ENCODE data around the gene FBXO31.
"Not testable (repeated sequence)": the region's sequence is repeated elsewhere in the genome, so short reads cannot be mapped to it uniquely, and the experiment has no call there.

Gene FBXO31

DNA sequence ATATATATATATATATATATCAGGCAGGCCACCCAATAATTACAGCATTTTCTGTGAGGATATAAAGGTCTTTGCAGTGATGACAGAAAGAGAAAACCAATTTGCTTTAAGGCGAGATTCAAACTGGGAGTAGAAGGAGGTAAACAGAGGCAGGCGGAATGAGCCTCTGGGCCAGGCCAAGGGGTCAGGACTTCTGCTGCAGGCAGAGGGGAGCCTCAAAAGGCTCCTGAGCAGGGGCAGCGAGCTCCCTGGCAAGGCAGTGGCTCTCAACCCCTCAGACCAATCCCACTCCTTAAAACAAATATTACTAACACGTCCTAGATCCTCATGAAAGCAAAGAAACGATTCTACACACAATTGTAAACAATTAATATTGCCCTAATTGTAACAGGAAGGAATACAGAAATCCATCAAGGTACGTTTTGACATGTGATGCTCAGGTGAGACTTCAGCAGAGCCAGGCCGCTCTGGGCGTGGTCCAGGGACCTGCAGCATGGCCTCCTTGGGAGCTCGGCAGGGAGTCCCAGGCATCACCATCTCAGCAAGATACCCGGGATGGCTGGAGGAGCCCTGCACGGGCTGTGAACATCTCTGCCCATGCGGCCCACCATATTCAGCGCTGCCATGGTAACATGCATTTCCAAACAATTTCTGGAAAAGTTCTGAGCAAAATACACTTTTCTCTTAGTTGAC is 18.4 kb downstream of the FBXO31 start:
- no peak for DNase-seq (ENCODE audit: low read depth in 2 of 2)

DNA sequence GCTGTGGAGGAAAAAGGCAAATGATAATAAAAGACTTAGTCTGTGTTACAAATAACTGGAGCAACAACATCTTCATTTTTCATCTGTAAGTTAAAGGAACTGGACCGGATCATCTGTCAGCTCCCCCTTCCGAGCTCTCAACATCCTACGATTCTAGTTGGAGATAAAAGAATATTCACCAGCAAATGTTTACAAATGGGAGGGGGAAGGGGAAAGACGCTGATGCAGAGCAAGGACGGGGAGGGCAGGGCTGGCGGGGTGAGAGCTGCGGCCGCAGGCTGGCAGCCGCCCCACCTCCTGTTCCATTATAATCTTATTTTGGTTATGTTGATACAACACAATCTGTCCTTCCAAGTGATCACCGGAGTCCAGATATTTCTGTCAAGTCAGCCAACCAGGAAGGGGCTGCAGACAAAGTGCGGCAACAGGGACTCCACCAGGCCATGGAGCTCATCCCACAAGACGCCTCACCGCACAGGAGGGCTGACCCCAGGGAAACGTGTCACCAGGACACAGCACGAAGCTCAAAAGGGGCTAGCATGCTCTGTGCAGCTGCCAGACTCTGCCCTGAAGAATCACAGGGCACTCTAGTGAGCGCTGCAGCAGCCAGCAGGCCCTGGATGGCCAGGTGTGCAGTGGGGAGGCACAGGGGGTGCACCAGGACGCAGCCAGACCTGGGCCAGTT is 19.7 kb downstream of the FBXO31 start:
- DNase-seq (ENCODE audit: low read depth in 2 of 2), result no peak

DNA sequence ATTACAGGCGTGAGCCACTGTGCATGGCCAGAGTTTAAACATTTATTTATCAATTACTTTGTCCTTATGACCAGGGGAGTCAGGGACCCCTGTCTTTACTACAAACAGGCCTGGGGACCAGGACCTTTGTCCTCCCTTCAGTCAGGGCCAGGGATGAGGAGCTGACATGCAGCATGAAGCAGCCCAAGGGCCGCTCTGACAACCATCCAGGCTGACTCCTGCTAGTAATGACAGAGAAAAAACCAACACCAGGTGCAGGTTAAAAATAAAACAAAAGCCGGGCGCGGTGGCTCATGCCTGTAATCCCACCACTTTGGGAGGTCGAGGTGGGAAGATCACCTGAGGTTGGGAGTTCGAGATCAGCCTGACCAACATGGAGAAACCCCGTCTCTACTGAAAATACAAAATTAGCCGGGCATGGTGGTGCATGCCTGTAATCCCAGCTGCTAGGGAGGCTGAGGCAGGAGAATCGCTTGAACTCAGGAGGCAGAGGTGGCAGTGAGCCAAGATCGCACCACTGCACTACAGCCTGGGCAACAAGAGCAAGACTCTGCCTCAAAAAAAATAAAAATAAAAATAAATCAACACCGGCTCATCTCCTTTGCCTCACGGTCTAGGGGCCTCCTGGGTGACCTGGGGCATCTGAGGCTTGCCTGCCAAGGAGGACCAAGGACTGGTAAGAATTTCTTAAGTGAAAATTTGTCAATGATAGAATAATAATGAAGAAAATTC is 20.6 kb downstream of the FBXO31 start:
- DNase-seq (ENCODE audit: low read depth in 2 of 2), result not testable (repeated sequence)

DNA sequence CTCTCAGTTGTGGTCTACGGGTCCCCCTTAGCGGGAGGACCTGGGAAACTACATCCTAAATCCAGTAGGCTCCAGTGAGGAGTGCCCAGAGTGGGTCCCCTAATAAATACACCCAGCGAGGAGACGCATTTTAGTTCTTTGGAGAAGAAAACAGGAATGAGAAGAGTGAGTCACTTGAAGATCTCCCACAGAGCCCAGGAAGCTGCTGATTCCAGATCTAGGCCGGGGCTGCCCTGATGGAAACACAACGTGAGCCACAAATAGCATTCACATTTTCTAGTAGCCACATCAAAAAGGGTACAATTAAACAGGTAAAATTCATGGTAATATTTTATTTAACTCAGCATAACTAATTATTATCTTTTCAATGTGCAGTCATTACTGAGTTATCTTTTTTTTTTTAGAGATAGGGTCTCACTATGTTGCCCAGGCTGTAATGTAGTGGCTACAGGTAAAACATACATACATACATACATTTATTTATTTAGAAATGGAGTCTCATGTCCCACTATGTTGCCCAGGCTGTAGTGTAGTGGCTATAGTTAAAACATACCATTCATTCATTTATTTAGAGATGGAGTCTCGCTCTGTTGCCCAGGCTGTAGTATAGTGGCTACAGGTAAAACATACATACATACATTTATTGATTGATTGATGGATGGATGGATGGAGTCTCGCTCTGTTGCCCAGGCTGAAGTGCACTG is 21.5 kb downstream of the FBXO31 start:
- DNase-seq (ENCODE audit: low read depth in 2 of 2), result no peak

DNA sequence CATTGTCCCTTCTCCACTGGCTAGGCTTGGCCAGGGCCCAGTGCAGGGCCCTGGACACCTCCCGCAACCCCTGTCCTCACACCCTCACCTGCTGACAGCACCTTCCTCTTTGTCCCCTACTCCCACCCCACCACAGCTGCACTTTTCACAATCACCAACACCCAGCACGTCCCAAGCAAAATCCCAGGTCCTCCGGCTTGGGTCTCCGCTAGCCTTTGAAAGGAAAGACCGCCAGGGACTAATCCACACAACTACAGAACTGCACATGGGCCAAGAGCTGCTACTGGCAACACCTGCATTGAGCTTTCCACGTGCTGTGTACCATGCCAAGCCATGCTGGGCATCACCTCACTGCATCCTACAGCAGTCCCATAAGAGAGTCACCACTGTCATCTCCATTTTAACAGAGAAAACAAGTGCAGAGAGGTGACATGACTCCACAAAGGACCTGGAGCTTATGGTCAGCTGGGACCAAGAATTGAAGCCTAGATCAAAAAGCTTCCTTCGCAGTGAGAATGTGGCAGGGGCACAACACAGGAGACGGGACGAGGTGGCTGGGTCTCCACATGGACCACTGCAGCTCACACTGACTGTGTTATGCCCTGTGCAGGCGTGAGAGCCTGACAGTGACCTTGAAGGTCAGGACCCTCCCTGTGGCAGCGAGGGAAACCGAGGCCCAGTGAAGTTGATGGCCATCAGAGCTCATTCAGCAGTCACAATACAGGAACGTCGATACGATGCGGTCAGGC is 22.5 kb downstream of the FBXO31 start:
- no peak for DNase-seq (ENCODE audit: low read depth in 2 of 2)

DNA sequence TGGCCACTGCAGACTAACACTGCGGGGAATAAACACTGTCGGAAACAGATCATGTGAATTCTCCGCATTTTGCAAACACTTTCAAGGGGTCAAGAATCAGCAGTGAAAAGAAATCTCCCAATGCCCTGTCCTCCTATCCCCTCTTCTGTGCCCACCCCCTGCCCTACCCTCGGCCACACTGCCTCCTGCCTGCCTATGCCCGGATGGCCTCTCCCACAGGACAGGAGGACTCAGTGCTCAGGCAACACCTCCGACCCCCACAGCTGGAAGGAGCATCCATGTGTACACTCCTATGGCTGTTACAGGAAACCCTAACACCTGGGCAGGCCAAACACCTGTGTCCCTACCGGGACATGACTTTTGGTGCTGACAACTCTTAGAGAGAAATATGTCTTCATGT is 24.5 kb downstream of the FBXO31 start:
- no peak for DNase-seq (ENCODE audit: low read depth in 2 of 2)

DNA sequence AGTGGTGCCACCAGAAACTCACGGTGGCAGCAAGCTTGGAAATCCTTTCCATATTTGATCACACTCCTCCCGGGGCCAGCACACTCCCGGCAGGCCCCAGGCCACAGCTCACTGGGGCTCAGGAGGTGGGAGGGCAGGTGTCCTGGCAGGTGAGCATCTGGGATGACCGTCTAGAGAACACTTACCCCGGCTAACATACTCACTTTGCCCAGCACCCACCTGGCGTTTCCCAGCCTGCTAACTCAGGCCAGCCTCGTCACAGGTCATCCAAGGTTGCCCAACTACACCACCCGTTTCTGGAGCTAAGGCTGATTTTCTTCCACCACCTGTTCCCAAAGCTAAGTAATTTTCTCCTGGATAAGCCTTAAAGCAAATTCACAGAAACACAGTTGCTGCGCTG is 24.9 kb downstream of the FBXO31 start:
- no peak for DNase-seq (ENCODE audit: low read depth in 2 of 2)

DNA sequence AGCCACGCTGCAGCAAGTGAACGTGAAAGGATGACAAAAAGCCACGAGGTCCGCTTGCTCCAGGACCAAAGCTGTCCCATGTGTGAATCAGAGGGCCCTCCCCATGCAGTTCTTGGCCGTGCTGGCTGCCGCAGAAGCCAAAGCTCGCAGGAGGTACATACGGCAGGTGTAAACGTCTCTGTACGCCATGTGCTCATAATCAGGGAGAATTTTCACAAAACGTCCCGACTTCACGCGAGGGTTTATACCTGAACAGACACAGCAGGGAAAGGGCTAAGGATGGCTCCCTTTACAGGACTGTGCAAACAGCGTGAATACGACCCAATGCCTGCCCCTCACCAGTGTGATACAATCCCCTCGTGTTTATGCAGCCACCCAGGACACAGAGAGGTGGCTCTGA is 25.3 kb downstream of the FBXO31 start:
- no peak for DNase-seq (ENCODE audit: low read depth in 2 of 2)

DNA sequence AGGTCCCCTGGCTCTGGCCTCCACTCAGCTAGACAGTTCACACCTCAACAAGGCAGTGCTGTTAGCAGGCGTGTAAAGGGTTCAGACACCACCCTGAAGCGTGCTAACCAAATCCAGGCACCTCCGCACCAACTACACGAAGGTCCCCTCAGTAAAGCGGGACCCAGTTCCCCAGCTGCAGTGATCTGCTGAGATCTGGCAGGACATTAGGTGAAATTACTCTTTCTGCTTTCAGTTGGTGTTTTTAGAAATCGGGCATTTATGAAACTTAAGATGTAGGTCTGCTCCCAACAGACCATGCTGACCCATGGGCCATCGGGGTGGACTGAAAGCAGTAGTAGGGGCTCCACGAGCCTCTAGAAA is 27.1 kb downstream of the FBXO31 start:
- DNase-seq (ENCODE audit: low read depth in 2 of 2), result no peak

DNA sequence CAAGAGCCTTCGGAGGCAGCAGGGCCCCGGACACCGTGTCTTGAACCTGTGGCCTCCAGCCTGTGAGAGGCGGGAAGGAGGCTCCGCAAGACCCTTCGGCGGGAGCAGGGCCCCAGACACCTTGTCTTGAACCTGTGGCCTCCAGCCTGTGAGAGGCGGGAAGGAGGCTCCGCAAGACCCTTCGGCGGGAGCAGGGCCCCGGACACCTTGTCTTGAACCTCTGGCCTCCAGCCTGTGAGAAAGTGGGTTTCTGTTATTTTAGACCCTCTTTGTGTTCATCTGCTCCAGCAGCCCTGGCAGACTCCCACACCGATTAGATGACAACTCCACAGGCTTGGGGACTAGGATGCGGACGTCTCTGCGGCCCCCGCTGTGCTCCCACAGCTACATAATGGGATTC is 30.0 kb downstream of the FBXO31 start:
- no peak for DNase-seq (ENCODE audit: low read depth in 2 of 2)

DNA sequence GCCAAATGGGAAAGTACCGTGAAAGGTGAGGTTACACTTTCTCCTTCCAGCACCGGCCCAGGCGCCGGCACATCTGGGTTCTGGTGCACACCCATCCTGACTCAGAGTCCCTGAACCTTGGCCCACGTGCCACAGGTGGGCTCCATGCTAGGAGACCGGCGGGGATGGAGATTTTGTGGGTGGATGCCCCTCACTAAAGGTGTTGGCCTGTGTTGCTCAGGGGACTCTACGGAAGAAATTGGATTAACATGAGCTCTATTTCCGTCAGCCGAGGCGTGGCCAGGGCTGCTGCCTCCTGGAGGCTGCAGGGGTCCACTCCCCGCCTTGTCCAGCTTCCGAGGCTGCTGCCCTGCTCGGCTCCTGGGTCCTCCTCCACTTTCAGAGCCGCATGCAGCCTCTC is 30.8 kb downstream of the FBXO31 start:
- DNase-seq (ENCODE audit: low read depth in 2 of 2), result no peak

DNA sequence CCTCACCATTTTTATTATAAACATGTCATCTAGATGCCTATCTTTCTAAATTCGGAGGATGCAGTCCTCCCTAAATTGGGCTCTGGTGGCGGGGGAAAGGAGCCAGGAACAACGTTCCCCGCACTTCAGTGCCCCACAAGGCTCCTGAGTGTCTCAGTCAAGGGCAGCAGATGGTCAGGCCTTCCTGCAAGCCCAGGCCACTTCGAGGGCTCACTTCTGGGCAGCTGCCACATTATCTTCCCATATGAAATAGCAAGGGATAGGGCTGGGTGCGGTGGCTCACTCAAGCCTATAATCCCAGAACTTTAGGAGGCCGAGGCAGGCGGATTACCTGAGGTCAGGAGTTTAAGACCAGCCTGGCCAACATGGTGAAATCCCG is 32.3 kb downstream of the FBXO31 start:
- no peak for DNase-seq (ENCODE audit: low read depth in 2 of 2)

DNA sequence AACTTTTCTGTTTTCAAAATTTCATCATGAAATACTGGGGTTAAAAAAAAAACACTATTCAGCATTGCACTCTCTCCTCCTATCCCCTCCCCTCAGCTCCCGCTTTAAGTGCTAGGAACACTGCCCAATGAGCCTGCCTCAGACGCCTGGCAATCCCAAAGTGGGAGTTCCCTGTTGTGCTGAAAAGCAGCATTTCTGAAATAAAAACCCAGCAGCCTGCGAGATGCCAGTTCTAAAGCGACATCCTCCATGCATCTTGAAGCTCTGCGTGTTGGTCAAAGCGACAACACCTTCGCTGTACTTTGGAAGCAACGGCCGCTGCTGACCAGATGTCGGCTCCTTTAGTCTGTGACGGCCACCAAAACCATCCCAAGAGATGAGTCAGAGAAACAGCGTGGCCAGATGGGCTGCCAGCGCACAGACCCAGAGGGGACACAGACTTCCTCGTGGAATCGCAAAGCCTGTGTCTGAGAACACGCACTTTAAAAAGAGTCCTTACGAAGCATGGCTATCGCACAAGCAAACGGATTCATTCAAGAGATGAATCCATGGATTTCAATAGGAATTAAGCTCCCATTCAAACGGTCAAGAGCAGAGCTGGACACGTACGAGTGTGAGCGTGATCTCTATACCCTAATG is 32.8 kb downstream of the FBXO31 start:
- DNase-seq (ENCODE audit: low read depth in 2 of 2), result no peak

DNA sequence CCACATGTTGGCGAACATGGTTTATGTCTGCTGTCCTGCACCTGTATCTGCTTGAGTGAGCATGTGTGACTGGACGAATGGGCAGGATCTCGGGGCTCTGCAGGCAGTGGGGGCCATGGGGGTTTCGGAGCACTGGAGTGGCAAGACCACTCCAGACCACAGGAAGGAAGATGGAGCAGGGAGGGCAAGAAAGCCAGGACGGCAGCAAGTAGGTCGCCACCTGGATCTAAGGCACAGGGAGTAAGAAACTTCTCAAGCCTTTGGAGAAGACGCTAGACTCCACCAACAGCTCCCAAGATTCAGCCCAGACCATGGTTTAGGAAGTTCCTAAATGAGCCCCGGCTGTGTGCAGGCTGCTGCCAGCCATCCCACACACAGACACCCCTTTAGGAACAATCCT is 33.5 kb downstream of the FBXO31 start:
- no peak for DNase-seq (ENCODE audit: low read depth in 2 of 2)

DNA sequence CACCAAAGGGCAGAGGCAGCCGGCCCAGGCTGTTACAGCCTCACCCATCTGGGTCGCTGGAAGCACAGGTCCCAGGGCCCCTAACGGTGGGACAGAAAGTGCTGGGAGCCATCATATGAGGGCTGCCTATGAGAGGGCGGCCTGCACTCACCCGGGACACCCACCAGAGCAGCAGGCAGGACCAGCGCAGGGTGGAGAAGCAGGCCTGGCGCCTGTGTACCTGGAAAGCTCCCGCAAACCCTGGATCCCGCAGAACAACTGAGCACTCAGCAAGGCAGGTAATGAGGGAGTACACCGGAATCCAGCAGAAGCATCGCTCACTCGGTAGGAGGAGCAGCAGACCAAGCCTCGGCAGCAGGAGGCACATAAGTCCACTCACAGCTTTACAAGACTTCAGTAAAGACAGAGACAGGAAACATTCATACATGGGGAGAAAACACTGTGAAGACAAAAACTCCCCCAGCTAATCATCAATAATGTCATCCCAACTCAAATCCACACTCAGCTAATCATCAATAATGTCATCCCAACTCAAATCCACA is 34.9 kb downstream of the FBXO31 start:
- DNase-seq (ENCODE audit: low read depth in 2 of 2), result no peak

DNA sequence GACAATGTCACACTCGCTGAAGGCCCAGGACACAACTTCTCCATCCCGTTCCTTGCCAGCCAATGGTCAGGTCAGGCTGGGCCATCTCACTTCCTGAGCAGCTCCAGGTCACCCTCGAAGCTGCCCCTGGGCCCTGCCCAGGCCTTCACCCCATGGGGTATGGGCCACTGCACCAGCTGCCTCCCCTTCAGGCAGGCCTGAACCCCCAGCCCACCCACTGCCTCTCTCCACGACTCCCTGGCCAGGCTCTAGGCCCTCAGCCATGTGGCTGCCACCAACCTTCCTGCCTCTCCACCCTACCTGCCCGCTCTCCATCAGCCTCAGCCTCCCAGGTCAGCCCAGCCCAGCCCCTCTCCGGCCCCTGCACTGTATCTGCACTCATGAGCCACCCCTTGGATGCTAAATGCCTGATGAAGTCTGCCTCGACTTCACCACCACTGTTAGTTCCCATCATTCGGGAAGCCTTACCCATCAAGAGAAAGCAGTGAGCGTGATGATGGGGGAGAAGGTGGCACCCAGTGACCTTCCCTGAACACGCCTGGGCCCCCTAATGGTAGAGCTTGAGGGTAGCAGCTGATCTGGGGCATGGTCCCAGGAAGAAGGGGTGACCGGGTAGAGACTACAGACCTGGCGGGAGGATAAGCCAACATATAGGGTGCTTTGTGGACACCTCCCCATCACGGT is 35.5 kb downstream of the FBXO31 start:
- DNase-seq (ENCODE audit: low read depth in 2 of 2), result no peak

DNA sequence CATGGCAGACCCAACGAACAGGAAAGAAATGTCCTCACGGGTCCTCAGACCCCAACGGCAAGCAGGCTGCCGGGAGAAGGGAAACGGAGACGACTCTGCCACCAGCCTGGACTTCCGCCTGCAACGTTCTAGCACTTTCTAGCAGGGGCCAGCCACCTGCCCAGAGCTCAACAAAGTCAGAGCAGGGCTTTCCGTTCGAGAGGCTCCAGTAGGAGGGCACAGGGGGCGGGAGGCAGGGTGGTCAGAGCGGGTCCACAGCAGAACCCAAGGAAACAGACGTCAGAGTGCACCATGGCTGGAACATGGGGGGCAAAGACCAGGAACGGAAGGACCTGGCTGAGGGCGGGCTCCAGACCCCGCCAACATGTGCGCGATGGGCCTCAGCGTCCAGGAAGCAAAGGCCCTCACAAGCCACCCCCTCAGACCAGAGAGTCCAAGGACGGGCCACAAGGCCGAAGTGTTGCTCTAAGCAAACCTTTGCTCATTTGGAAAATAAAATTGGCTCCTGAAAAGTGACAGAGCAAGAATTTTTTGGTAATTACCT is 37.0 kb downstream of the FBXO31 start:
- no peak for DNase-seq (ENCODE audit: low read depth in 2 of 2)

DNA sequence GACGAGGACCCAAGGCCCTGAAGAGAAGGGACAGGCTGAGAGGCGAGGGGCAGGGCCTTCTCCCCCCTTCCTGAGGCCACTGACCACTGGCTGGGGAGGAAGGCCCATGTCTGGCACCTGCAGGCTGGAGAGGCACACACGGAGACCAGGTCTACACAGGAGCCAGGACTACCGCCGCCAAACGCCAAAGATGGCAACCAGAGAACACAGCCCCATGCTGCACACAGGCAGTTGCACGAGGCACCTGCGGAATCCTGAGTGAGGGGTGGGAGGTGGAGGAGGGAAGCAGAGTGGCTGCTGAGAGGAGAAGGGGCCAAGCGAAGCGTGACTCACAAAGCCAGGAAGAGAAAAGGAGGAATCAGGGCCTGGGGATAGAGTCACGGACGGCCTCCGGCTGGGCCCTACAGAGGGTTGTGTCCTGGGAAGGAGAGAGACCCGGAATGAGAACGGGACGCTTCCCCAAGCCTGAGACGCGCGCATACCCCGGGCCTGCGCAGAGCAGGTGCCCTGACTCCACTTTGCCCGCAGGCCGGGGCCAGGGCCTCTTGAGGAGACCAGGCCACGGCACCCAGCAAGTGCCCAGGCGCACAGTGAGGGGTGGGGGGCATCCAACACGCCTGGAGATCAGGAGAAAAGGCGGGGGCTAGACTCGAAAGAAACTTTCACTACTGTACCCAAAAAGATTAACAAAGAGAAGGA is 37.7 kb downstream of the FBXO31 start:
- no peak for DNase-seq (ENCODE audit: low read depth in 2 of 2)

DNA sequence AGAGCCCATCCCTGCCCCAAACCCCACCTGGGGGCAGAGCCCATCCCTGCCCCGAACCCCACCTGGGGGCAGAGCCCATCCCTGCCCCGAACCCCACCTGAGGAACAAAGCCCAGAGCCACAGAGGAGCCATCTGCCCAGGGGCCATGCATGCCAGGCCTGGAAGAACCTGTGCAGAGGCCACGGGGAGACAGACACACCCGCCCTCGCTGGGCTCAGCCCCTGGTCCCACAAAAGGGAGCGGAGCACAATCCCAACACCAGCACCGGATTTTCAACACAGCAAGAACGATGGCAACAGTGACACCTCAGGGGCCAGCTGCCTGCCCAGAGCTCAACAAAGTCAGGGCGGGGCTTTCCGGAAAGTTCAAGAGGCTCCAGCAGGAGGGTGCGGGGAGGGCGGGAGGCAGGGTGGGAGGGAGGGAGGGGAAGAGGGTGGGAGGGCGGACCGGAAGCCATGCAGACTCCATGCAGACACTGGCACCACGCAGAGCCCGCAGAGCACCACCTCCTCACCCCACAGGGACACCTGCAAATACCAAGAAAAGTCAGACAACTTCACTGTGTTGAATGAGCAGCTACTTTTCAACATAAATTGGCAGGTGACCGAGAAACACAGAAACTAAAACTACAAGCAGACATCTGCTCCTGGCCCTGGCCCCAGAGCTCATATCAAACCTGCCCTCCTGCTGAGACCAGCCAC is 38.5 kb downstream of the FBXO31 start:
- DNase-seq (ENCODE audit: low read depth in 2 of 2), result peak; percentile 16 to 33
